GM18907 (cell line): ENCODE measurements around the gene XRCC4.
"Not testable (repeated sequence)": the region's sequence is repeated elsewhere in the genome, so short reads cannot be mapped to it uniquely, and the experiment has no call there.

ENCODE experiments used
- ATAC-seq: cut with Tn5 transposase; IDR thresholded peaks from one replicate; pipeline ENCODE4 v1.9.1; 2021; ENCODE audit warnings: mild to moderate bottlenecking, moderate library complexity; ENCODE audit not compliant: unreplicated experiment

The XRCC4 gene

GRCh38 chr5:83253720-83254119, 176.4 kb downstream of the XRCC4 start:
- no peak for ATAC-seq

- no peak for ATAC-seq
Measured at GRCh38 chr5:83255268-83255667, 177.9 kb downstream of the XRCC4 start.

GRCh38 chr5:83256091-83256780, 178.9 kb downstream of the XRCC4 start:
- no peak for ATAC-seq

- not testable (repeated sequence) for ATAC-seq
Measured at GRCh38 chr5:83257684-83258083, 180.3 kb downstream of the XRCC4 start.

GRCh38 chr5:83265318-83265717, 188.0 kb downstream of the XRCC4 start:
- ATAC-seq = no peak

GRCh38 chr5:83270311-83270710, 193.0 kb downstream of the XRCC4 start:
- no peak for ATAC-seq

GRCh38 chr5:83277154-83277553, 199.8 kb downstream of the XRCC4 start:
- ATAC-seq = no peak

- ATAC-seq = peak; percentile 81
Measured at GRCh38 chr5:83277953-83278352, 200.6 kb downstream of the XRCC4 start.

GRCh38 chr5:83281176-83281575, 203.8 kb downstream of the XRCC4 start:
- ATAC-seq = no peak

GRCh38 chr5:83281658-83282057, 204.3 kb downstream of the XRCC4 start:
- no peak for ATAC-seq

- ATAC-seq = no peak
Measured at GRCh38 chr5:83283761-83284160, 206.4 kb downstream of the XRCC4 start.

GRCh38 chr5:83285661-83286398, 208.5 kb downstream of the XRCC4 start:
- ATAC-seq = no peak

- ATAC-seq = no peak
Measured at GRCh38 chr5:83294246-83294645, 216.9 kb downstream of the XRCC4 start.

GRCh38 chr5:83299353-83299752, 222.0 kb downstream of the XRCC4 start:
- no peak for ATAC-seq

- peak; percentile 99 for ATAC-seq
Measured at GRCh38 chr5:83306572-83307241, 229.4 kb downstream of the XRCC4 start.

GRCh38 chr5:83312663-83313062, 235.3 kb downstream of the XRCC4 start:
- no peak for ATAC-seq

GRCh38 chr5:83313436-83313835, 236.1 kb downstream of the XRCC4 start:
- no peak for ATAC-seq

GRCh38 chr5:83321483-83322055, 244.2 kb downstream of the XRCC4 start:
- no peak for ATAC-seq

GRCh38 chr5:83322273-83322924, 245.1 kb downstream of the XRCC4 start:
- no peak for ATAC-seq

- no peak for ATAC-seq
Measured at GRCh38 chr5:83323557-83324180, 246.3 kb downstream of the XRCC4 start.

GRCh38 chr5:83331842-83332241, 254.5 kb downstream of the XRCC4 start:
- ATAC-seq = no peak
